A549 (cell line): Measurements from ENCODE around the gene FRMD1.

ENCODE experiments used
- CTCF ChIP-seq: fragments of >200 bp; sonication (Bioruptor Twin); formaldehyde crosslinking; IDR thresholded peaks from 3 replicates; pipeline ENCODE4 v1.5.1; 2016
- EP300 ChIP-seq, 2 experiments: fragments of >200 bp; sonication (Bioruptor Twin); formaldehyde crosslinking; IDR thresholded peaks; 2 replicates in 1 of 2; 3 replicates in 1 of 2; pipeline ENCODE4 v1.6.1; 2016 to 2017
- GATA3 ChIP-seq: IDR thresholded peaks from 2 replicates; pipeline ENCODE4 v1.6.1; 2012; ENCODE audit warnings: borderline replicate concordance
- JUN ChIP-seq, 2 experiments: fragments of >200 bp; sonication (Bioruptor Twin); formaldehyde crosslinking; IDR thresholded peaks; 2 replicates in 1 of 2; 3 replicates in 1 of 2; pipeline ENCODE4 v1.6.1; 2016 to 2017
- MAFK ChIP-seq: fragments of 450-650 bp; IDR thresholded peaks from 2 replicates; pipeline ENCODE4 v1.6.1; 2014; ENCODE audit not compliant: partially characterized antibody
- POLR2A ChIP-seq: IDR thresholded peaks from 2 replicates; pipeline ENCODE4 v1.6.1; 2012; ENCODE audit warnings: mild to moderate bottlenecking, low read length
- RAD21 ChIP-seq, 2 experiments: fragments of >200 bp in 1 of 2; sonication (Bioruptor Twin) in 1 of 2; formaldehyde crosslinking in 1 of 2; IDR thresholded peaks in 1 of 2; conservative IDR thresholded peaks in 1 of 2; 2 replicates in 1 of 2; 3 replicates in 1 of 2; pipeline ENCODE4 v1.6.1; 2012 to 2018; ENCODE audit warnings: inconsistent platforms in 1 of 2

DNA sequence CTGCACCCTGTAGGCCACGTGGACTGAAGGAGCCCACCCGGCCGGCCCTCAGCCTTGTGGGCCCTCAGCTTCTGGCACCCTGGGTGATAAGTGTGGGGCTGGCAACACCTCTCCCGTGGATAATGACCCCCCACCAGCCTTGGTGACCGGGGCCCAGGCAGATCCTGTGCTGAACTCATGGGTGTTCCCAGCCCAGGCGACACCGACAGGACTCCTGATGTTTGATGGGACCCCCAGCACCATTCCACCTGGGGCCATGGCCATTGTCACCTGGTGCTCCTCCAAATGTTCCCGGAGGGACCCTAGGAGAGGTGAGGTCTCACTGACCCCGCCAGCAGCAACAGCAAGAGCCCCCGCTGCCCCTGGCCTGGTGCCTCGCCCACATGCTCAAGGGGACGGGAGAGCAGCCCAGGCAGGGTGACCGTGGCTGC is 19.4 kb upstream of the FRMD1 start:
- TF ChIP-seq CTCF = no peak
- no peak for TF ChIP-seq POLR2A
- no peak for TF ChIP-seq RAD21 (conservative IDR thresholded peaks at IDR 0.05 in 1 of 2, IDR thresholded peaks at IDR 0.05 in 1 of 2)
- no peak for TF ChIP-seq GATA3
- TF ChIP-seq MAFK = no peak
- no peak for TF ChIP-seq JUN (IDR thresholded peaks at IDR 0.05)
- TF ChIP-seq EP300 (IDR thresholded peaks at IDR 0.05) = no peak
